MM.1S (cell line): ENCODE data around the gene ADGRV1.

ENCODE experiments used
- DNase-seq: peaks from one replicate; pipeline ENCODE4 v3.0.0-alpha.2; 2015
- H2AFZ ChIP-seq: fragments of 300-600 bp; sonication (generic); 2 replicates; pipeline ENCODE4 v1.6.0; 2016; ENCODE audit warnings: antibody characterized with exemption, low read length
- H3F3A ChIP-seq: fragments of 300-600 bp; sonication (generic); 2 replicates; pipeline ENCODE4 v1.6.1; 2016; ENCODE audit warnings: mild to moderate bottlenecking, antibody characterized with exemption, low read length, moderate library complexity, mixed read lengths; ENCODE audit not compliant: insufficient read depth
- H3K27ac ChIP-seq: fragments of 300-600 bp; sonication (generic); 2 replicates; pipeline ENCODE4 v1.5.1; 2016; ENCODE audit warnings: mild to moderate bottlenecking, low read length
- H3K27me3 ChIP-seq: fragments of 300-600 bp; sonication (generic); replicated peaks from 2 replicates; pipeline ENCODE4 v1.6.0; 2016; ENCODE audit warnings: low read length; ENCODE audit not compliant: insufficient read depth
- H3K36me3 ChIP-seq: fragments of 300-600 bp; sonication (generic); replicated peaks from 2 replicates; pipeline ENCODE4 v1.6.1; 2016; ENCODE audit warnings: mild to moderate bottlenecking, low read length, mixed read lengths; ENCODE audit not compliant: insufficient read depth
- H3K4me1 ChIP-seq: fragments of 300-600 bp; sonication (generic); 2 replicates; pipeline ENCODE4 v1.6.1; 2016; ENCODE audit warnings: low read length, mixed read lengths
- H3K4me2 ChIP-seq: fragments of 300-600 bp; sonication (generic); 2 replicates; pipeline ENCODE4 v1.6.0; 2016; ENCODE audit warnings: low read depth, low read length
- H3K4me3 ChIP-seq: fragments of 300-600 bp; sonication (generic); 2 replicates; pipeline ENCODE4 v1.5.1; 2016; ENCODE audit warnings: low read length, mixed read lengths
- H3K79me2 ChIP-seq: fragments of 300-600 bp; sonication (generic); 2 replicates; pipeline ENCODE4 v1.6.1; 2016; ENCODE audit warnings: mixed run types, low read length, mixed read lengths
- H3K9ac ChIP-seq: fragments of 300-600 bp; sonication (generic); 2 replicates; pipeline ENCODE4 v1.6.1; 2016; ENCODE audit warnings: low read length, mixed read lengths
- H3K9me2 ChIP-seq: fragments of 300-600 bp; sonication (generic); replicated peaks from 2 replicates; pipeline ENCODE4 v1.6.1; 2016; ENCODE audit warnings: mild to moderate bottlenecking, low read length, mixed read lengths; ENCODE audit not compliant: insufficient read depth
- H3K9me3 ChIP-seq: fragments of 300-600 bp; sonication (generic); replicated peaks from 2 replicates; pipeline ENCODE4 v1.6.1; 2016; ENCODE audit warnings: mild to moderate bottlenecking, low read length, mixed read lengths; ENCODE audit not compliant: insufficient read depth
- H4K20me1 ChIP-seq: fragments of 300-600 bp; sonication (generic); 2 replicates; pipeline ENCODE4 v1.6.1; 2016; ENCODE audit warnings: mild to moderate bottlenecking, low read length, moderate library complexity, mixed read lengths; ENCODE audit not compliant: insufficient read depth
- EZH2 ChIP-seq: fragments of 300-600 bp; sonication (generic); optimal IDR thresholded peaks from 2 replicates; pipeline ENCODE3; 2017; ENCODE audit warnings: low read depth, mild to moderate bottlenecking, antibody characterized with exemption, low read length, mixed read lengths
- EZH2phosphoT487 ChIP-seq: fragments of 300-600 bp; sonication (generic); IDR thresholded peaks from 2 replicates; pipeline ENCODE4 v1.6.1; 2018; ENCODE audit warnings: antibody characterized with exemption, low read length
- TF ChIP-seq, protein P1 (sequence below): fragments of 300-600 bp; sonication (generic); IDR thresholded peaks from 2 replicates; pipeline ENCODE4 v1.5.1; 2016; ENCODE audit warnings: antibody characterized with exemption, low read length, mixed read lengths

Gene ADGRV1

DNA sequence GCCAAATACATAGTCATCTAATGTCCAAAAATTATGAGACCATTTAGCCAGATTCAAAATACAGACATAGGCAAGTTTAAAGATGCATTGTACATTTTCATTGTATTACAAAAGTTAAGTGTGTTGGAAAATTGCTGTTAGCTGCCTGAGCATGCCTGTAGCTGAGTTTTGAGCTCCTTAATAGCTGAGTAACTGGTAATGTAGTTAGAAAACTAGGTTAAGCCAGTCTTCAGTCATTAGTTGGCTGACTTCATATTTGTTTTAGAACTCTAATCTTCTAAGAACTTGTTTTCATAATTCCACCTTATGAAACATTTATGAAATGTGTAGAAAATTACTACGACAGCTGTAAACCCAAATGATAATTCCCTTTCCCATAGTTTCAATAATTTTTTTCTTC lies 531.2 kb downstream of the ADGRV1 start:
- no peak overlapping the region for H3K27ac ChIP-seq
- no peaks in the 10 kb centered on the region for H3K27me3 ChIP-seq
- no peaks in the 10 kb centered on the region for H3K9me3 ChIP-seq
- H3K36me3 ChIP-seq: no peaks in the 10 kb centered on the region
- H3K4me3 ChIP-seq: no peak overlapping the region
- H3K9me2 ChIP-seq: no peaks in the 10 kb centered on the region
- TF ChIP-seq EZH2phosphoT487: no peak
- TF ChIP-seq, protein P1, sequence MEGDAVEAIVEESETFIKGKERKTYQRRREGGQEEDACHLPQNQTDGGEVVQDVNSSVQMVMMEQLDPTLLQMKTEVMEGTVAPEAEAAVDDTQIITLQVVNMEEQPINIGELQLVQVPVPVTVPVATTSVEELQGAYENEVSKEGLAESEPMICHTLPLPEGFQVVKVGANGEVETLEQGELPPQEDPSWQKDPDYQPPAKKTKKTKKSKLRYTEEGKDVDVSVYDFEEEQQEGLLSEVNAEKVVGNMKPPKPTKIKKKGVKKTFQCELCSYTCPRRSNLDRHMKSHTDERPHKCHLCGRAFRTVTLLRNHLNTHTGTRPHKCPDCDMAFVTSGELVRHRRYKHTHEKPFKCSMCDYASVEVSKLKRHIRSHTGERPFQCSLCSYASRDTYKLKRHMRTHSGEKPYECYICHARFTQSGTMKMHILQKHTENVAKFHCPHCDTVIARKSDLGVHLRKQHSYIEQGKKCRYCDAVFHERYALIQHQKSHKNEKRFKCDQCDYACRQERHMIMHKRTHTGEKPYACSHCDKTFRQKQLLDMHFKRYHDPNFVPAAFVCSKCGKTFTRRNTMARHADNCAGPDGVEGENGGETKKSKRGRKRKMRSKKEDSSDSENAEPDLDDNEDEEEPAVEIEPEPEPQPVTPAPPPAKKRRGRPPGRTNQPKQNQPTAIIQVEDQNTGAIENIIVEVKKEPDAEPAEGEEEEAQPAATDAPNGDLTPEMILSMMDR: no peak
- no peak for TF ChIP-seq EZH2
- H3K79me2 ChIP-seq: no peaks in the 10 kb centered on the region
- DNase-seq: no peak
- H4K20me1 ChIP-seq: no peaks in the 10 kb centered on the region
- no peak overlapping the region for H2AFZ ChIP-seq
- no peak overlapping the region for H3K9ac ChIP-seq
- H3K4me1 ChIP-seq: no peaks in the 10 kb centered on the region
- H3F3A ChIP-seq: no peaks in the 10 kb centered on the region
- no peak overlapping the region for H3K4me2 ChIP-seq

DNA sequence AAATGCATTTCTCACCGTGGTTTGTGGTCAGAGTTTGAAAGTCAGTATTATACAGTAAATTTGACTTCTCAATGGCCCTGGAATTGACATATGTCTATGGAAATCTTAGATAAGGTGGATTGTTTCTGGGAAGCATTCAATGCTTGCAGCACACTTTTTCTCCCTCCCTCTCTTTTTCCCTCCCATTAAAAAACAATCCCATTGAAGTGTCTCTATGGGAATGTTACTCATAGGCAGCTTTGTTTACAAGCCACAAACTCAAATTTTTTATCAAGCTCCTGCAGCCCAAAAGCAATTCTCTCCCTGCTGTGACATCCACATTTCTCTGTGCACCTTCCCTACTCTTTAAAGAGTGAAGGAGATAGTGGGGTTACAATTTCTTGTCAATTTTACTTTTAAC lies 532.4 kb downstream of the ADGRV1 start:
- no peak for DNase-seq
- no peak overlapping the region for H3K27ac ChIP-seq
- H3K4me1 ChIP-seq: no peaks in the 10 kb centered on the region
- no peaks in the 10 kb centered on the region for H3K9me2 ChIP-seq
- TF ChIP-seq EZH2: no peak
- TF ChIP-seq, protein P1: no peak
- TF ChIP-seq EZH2phosphoT487: no peak
- no peaks in the 10 kb centered on the region for H3K79me2 ChIP-seq
- no peak overlapping the region for H3K4me2 ChIP-seq
- no peak overlapping the region for H3K4me3 ChIP-seq
- no peak overlapping the region for H3K9ac ChIP-seq
- no peak overlapping the region for H2AFZ ChIP-seq
- no peaks in the 10 kb centered on the region for H3K27me3 ChIP-seq
- H3F3A ChIP-seq: no peaks in the 10 kb centered on the region
- H3K36me3 ChIP-seq: no peaks in the 10 kb centered on the region
- no peaks in the 10 kb centered on the region for H4K20me1 ChIP-seq
- H3K9me3 ChIP-seq: no peaks in the 10 kb centered on the region

DNA sequence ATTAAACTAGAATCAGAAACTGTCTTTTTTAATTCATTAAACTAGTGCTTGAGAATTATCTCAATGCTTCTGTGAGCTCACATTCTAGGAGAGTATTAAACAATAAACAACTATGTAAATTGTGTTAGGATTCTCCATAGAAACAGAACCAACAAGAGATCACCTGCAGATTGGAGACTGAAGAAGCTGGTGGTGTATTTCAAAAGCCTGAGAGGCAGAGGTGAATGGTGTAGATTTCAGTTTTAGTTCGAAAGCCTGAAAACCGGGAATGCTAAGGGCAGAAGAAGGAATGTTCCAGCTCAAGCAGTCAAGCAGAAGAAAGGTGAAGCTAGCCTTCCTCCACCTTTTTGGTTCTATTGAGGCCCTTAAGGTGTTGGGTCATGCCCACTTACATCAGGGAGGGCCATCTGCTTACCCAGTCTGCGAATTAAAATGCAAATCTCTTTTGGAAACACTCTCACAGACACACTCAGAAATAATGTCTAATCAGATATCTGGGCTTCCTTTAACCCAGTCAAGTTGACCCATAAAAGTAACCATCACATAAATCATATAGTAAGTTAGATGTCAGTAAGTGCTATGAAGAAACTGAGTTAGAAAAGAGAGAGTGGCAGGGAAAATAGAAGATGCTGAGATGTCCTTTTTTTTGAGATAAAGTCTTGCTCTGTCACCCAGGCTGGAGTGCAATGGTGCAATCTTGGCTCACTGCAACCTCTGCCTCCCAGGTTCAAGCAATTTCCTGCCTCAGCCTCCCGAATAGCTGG lies 533.1 kb downstream of the ADGRV1 start:
- H3K9ac ChIP-seq: no peak overlapping the region
- H3K4me1 ChIP-seq: no peaks in the 10 kb centered on the region
- H3K79me2 ChIP-seq: no peaks in the 10 kb centered on the region
- H3K4me2 ChIP-seq: no peak overlapping the region
- H3K4me3 ChIP-seq: no peak overlapping the region
- TF ChIP-seq EZH2phosphoT487 (no peak), EZH2 (no peak)
- TF ChIP-seq, protein P1: no peak
- no peaks in the 10 kb centered on the region for H3K9me2 ChIP-seq
- no peaks in the 10 kb centered on the region for H3K9me3 ChIP-seq
- no peaks in the 10 kb centered on the region for H3F3A ChIP-seq
- no peak overlapping the region for H2AFZ ChIP-seq
- no peaks in the 10 kb centered on the region for H3K36me3 ChIP-seq
- H3K27ac ChIP-seq: no peak overlapping the region
- no peaks in the 10 kb centered on the region for H3K27me3 ChIP-seq
- no peak for DNase-seq
- no peaks in the 10 kb centered on the region for H4K20me1 ChIP-seq
